Breast epithelium (tissue), 3 donors: ENCODE data around the gene TSTD1.
"Not testable (repeated sequence)": the region's sequence is repeated elsewhere in the genome, so short reads cannot be mapped to it uniquely, and the experiment has no call there.

Experiments
- CTCF ChIP-seq, 3 donors: fragments of 450-650 bp; IDR thresholded peaks; one replicate each; pipeline ENCODE4 v1.5.1; 2016 to 2017; ENCODE audit warnings: antibody characterized with exemption in 3 of 3, mild to moderate bottlenecking in 3 of 3, moderate library complexity in 3 of 3
- POLR2A ChIP-seq: fragments of 450-650 bp; IDR thresholded peaks from one replicate; pipeline ENCODE4 v1.6.1; 2016; ENCODE audit warnings: antibody characterized with exemption, mild to moderate bottlenecking, moderate library complexity
- POLR2AphosphoS5 ChIP-seq, 3 donors: sonication (generic); formaldehyde crosslinking; IDR thresholded peaks; one replicate each; pipeline ENCODE4 v1.6.1; 2017; ENCODE audit warnings: antibody characterized with exemption in 3 of 3

- not testable (repeated sequence) for TF ChIP-seq CTCF (IDR thresholded peaks at IDR 0.05); POLR2AphosphoS5 (IDR thresholded peaks at IDR 0.05); POLR2A
Observed at GRCh38 chr1:160992036-160992435, 46.7 kb downstream of the TSTD1 start.
